Neural cell (in vitro differentiated cells): ENCODE results near the gene IGSF10.

ENCODE experiments used
- CTCF ChIP-seq: fragments of 450-650 bp; IDR thresholded peaks from 2 replicates; pipeline ENCODE4 v1.5.1; 2014; ENCODE audit warnings: antibody characterized with exemption, mild to moderate bottlenecking, moderate library complexity; ENCODE audit not compliant: poor library complexity, severe bottlenecking
- EP300 ChIP-seq: fragments of 450-650 bp; conservative IDR thresholded peaks from 2 replicates; pipeline ENCODE4 v1.6.1; 2014; ENCODE audit warnings: antibody characterized with exemption, mild to moderate bottlenecking, moderate library complexity; ENCODE audit not compliant: poor library complexity, severe bottlenecking
- EZH2 ChIP-seq: fragments of 200-600, 300-800 bp; shearing (Covaris generic), sonication (generic); IDR thresholded peaks from 2 replicates; pipeline ENCODE4 v1.6.1; 2014; ENCODE audit warnings: antibody characterized with exemption, low read length, borderline replicate concordance, mild to moderate bottlenecking; ENCODE audit not compliant: insufficient read depth, poor library complexity, severe bottlenecking
- MXI1 ChIP-seq: fragments of 450-650 bp; conservative IDR thresholded peaks from 2 replicates; pipeline ENCODE4 v1.6.1; 2014; ENCODE audit warnings: antibody characterized with exemption, mild to moderate bottlenecking; ENCODE audit not compliant: poor library complexity, severe bottlenecking
- POLR2AphosphoS5 ChIP-seq: IDR thresholded peaks from 2 replicates; pipeline ENCODE4 v1.6.1; 2012
- RAD21 ChIP-seq: fragments of 450-650 bp; conservative IDR thresholded peaks from 2 replicates; pipeline ENCODE4 v1.6.1; 2014; ENCODE audit warnings: antibody characterized with exemption, mild to moderate bottlenecking, moderate library complexity
- SMC3 ChIP-seq: fragments of 450-650 bp; conservative IDR thresholded peaks from 2 replicates; pipeline ENCODE4 v1.6.1; 2014; ENCODE audit warnings: antibody characterized with exemption, mild to moderate bottlenecking, moderate library complexity; ENCODE audit not compliant: poor library complexity
- TAF1 ChIP-seq: IDR thresholded peaks from 2 replicates; pipeline ENCODE4 v1.6.1; 2012; ENCODE audit warnings: low read depth

GRCh38 chr3:151421938-151422337 is 38.9 kb downstream of the IGSF10 start:
- no peak for TF ChIP-seq EZH2
- TF ChIP-seq CTCF, result no peak
- TF ChIP-seq TAF1, result no peak
- no peak for TF ChIP-seq RAD21
- TF ChIP-seq POLR2AphosphoS5, result no peak
- no peak for TF ChIP-seq MXI1
- TF ChIP-seq EP300, result no peak
- TF ChIP-seq SMC3, result no peak
